Heart right ventricle (tissue), 16 donors: Measurements from ENCODE around the gene DCBLD2. TPM values are rescaled to one million over a fixed set of nuclear protein-coding genes. Genes with fewer than 3 reads are reported as not detected.
A peak's percentile ranks its signal among the peaks of the same experiment; 100 is the strongest.

ENCODE experiments used
- ATAC-seq, 8 donors: fragments of 200-7000 bp; cut with Tn5 transposase; one replicate each; pipeline ENCODE4 v1.9.1; 2020; ENCODE audit warnings: mild to moderate bottlenecking in 8 of 8, moderate library complexity in 8 of 8, moderate number of reproducible peaks in 1 of 8
- DNase-seq, 2 donors: peaks; one replicate each; pipeline ENCODE4 v3.0.0-alpha.2; 2020
- H3K27ac ChIP-seq, 10 donors: fragments of 200-600 bp; sonication (generic) in 2 of 10; one replicate each; pipeline versions ENCODE4 v1.5.0 to v1.8.0; 2020 to 2022; ENCODE audit warnings: mild to moderate bottlenecking in 3 of 10
- H3K27me3 ChIP-seq, 7 donors: fragments of 200-600 bp; one replicate each; pipeline ENCODE4 v1.8.0; 2021 to 2022; ENCODE audit warnings: mild to moderate bottlenecking in 2 of 7
- H3K36me3 ChIP-seq, 9 donors: fragments of 200-600 bp; sonication (generic) in 1 of 9; one replicate each; pipeline versions ENCODE4 v1.5.0 to v1.8.0; 2020 to 2022; ENCODE audit warnings: mild to moderate bottlenecking in 2 of 9
- H3K4me1 ChIP-seq, 9 donors: fragments of 200-600 bp; sonication (generic) in 1 of 9; one replicate each; pipeline versions ENCODE4 v1.5.0 to v1.8.0; 2020 to 2022; ENCODE audit warnings: mild to moderate bottlenecking in 4 of 9
- H3K4me3 ChIP-seq, 10 donors: fragments of 200-600 bp; sonication (generic) in 2 of 10; one replicate each; pipeline versions ENCODE4 v1.5.0 to v1.8.0; 2020 to 2022; ENCODE audit warnings: mild to moderate bottlenecking in 7 of 10, moderate library complexity in 2 of 10
- H3K9me3 ChIP-seq, 11 donors: fragments of 200-600 bp in 10 of 11; sonication (generic) in 2 of 11; one replicate each; pipeline versions ENCODE4 v1.5.0 to v1.8.0; 2013 to 2022; ENCODE audit warnings: mild to moderate bottlenecking in 2 of 11, control low read depth in 1 of 11, moderate library complexity in 1 of 11
- WGBS, 2 donors: extraction: QIAGEN DNeasy Blood & Tissue Kit; methylation state at CpG; one replicate each; pipeline ENCODE4 v1.1.7; 2013; ENCODE audit warnings: inconsistent platforms in 1 of 2; 5-methylcytosine and 5-hydroxymethylcytosine counted together
- intact Hi-C, 10 donors: fragments of 100-400 bp; cut with DNase I; formaldehyde crosslinking; loops; one replicate each; pipeline versions ENCODE4 v1.11.1 to v1.14.2; 2022
- polyA plus RNA-seq, 2 donors: library from polyadenylated mRNA; stranded (reverse); fragments of 200-250 nt; gene quantifications; one replicate each; pipeline ENCODE4 v1.2.3, GENCODE V29; 2013
- total RNA-seq, 10 donors: library from RNA; stranded (reverse); fragmentation: NEBNext Ultra II Directional in 3 of 10; extraction: Animal tissue kit (Norgen Biotek cat#: 25700) in 3 of 10; gene quantifications; one replicate each; pipeline versions ENCODE4 v1.2.1 to v1.2.4, GENCODE V29; 2021 to 2023
- TF ChIP-seq, protein P1 (sequence below), 9 donors: fragments of 200-600 bp; sonication (generic) in 2 of 9; IDR thresholded peaks; one replicate each; pipeline versions ENCODE4 v1.5.0 to v1.8.0; 2021 to 2022; ENCODE audit warnings: antibody characterized with exemption in 9 of 9, mild to moderate bottlenecking in 5 of 9, moderate library complexity in 1 of 9
- donor health status: Arrhythmogenic right ventricular cardiomyopathy.
- donor health status: ischemic (EF 13 %, LVEDD 7.1; RV severe dilation, severe dysfunction).
- donor health status: healthy with polysubstance abuse.
- donor health status: DM: no; HTN: yes; CAD: no.
- donor health status: DM: no; HTN: no; CAD: no.
- donor health status: ischemic (EF 25% LVEDD 6.9; RV normal size, moderate dysfunction).
- donor health status: ischemic (EF 25% LVEDD 5.7; RV mildly dilated, moderate dysfunction).
- donor health status: healthy.
- donor health status: DM: yes; HTN: yes; CAD: no.
- donor health status: Ischemic cardiomyopathy.
- donor health status: ischemic (EF 35%, LVEDD 5.7; RV mildly dilated, moderate dysfunction).
- donor health status: nonischemic (EF 11% LVEDD 7.7; RV severe dilation, severe dysfunction).
- donor health status: DM: yes; HTN: yes; CAD: no.
- donor health status: PGD.
- donor health status: ischemic (EF 29% LVEDD 5.4; RV normal size, mild dysfunction).
- donor health status: nonischemic (EF 23%, LVEDD 6.1; RV moderate dilation, normal function).

The DCBLD2 gene
- total and polyA plus RNA-seq, 12 donors = 11.9 to 97.4 (median 40.5) TPM

DNA sequence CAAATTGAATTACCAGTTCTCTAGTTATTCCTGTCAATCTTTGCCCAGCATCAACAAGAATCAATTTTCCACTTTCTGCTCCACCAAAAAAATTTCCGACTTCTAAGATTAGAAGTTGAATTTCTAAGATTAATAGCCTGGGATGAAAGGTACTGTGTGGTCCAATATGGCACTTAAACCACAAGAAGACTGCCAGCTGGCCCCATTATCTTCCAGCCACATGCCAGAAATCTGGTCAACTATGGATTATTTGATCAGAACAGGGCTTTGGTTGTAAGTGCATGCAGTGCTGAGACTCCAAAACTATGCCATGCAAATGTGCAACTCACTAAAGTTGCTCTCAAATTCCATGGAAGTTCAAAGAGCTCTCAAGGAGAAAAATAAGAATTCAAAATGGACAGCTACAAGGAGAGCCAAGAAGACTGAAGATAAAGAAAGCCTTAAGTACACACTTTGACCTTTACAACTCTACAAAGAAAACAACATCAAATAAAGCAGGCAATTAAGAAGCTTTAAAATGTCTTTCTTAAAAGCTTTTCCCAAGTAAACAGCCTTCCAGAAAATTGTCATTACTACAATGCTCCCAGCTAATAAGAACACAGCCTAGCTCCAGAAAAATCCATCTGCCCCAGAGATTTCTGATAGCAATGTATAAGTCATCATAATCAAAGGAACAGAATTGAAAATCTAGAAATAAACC, 74.1 kb downstream of the DCBLD2 start:
- no peak for ATAC-seq
- WGBS, 2 donors = 53 to 58% methylated on average over 1 of the region's 1 CpG
- no peak overlapping the region for H3K4me3 ChIP-seq
- no peak for DNase-seq
- peaks cover 0 to 26% (median 5%) of the 10 kb centered on the region in 11 donors for H3K9me3 ChIP-seq
- peaks cover 0 to 25% (median 0%) of the 10 kb centered on the region in 9 donors for H3K4me1 ChIP-seq
- intact Hi-C loops = loop anchor here in 3 of 10 donors (10.0 kb wide), 3 partner anchors 77 to 927 kb away; partner anchors contain the start of gene DCBLD2 (in 1 of the 3)
- no peaks in the 10 kb centered on the region for H3K27me3 ChIP-seq
- TF ChIP-seq, protein P1, sequence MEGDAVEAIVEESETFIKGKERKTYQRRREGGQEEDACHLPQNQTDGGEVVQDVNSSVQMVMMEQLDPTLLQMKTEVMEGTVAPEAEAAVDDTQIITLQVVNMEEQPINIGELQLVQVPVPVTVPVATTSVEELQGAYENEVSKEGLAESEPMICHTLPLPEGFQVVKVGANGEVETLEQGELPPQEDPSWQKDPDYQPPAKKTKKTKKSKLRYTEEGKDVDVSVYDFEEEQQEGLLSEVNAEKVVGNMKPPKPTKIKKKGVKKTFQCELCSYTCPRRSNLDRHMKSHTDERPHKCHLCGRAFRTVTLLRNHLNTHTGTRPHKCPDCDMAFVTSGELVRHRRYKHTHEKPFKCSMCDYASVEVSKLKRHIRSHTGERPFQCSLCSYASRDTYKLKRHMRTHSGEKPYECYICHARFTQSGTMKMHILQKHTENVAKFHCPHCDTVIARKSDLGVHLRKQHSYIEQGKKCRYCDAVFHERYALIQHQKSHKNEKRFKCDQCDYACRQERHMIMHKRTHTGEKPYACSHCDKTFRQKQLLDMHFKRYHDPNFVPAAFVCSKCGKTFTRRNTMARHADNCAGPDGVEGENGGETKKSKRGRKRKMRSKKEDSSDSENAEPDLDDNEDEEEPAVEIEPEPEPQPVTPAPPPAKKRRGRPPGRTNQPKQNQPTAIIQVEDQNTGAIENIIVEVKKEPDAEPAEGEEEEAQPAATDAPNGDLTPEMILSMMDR (IDR thresholded peaks at IDR 0.05) = no peak
- H3K27ac ChIP-seq = no peak overlapping the region
- H3K36me3 ChIP-seq = peaks cover 0 to 3% (median 0%) of the 10 kb centered on the region in 9 donors

DNA sequence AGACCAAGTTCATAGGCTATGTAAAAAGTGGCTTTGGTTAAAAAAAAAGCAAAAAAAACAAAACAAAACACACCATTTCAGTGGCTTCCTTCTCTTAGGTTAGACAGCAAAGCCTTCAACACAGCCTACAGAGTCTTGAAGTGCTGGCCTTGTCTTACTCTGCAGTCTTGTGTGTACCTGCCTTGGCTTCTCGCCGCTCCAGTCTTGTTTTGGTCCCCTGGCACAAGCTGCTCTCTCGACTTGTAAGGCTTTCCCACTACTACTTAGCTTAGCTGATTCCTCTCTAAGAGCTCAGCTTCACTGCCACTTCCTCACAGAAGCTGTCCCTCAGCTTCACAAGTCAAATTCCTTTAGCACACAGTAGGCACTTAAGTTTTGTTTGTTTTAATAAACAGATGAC, 75.4 kb downstream of the DCBLD2 start:
- H3K4me1 ChIP-seq = peaks cover 0 to 25% (median 0%) of the 10 kb centered on the region in 9 donors
- no peak overlapping the region for H3K27ac ChIP-seq
- TF ChIP-seq, protein P1 (IDR thresholded peaks at IDR 0.05) = no peak
- intact Hi-C loops = loop anchor here in 3 of 10 donors (10.0 kb wide), 3 partner anchors 79 to 929 kb away; partner anchors contain the start of gene DCBLD2 (in 1 of the 3)
- H3K4me3 ChIP-seq = no peak overlapping the region
- DNase-seq (no peak), ATAC-seq (no peak)
- WGBS, 2 donors = 74 to 81% methylated on average over 3 of the region's 3 CpGs
- H3K27me3 ChIP-seq = no peaks in the 10 kb centered on the region
- peaks cover 0 to 15% (median 0%) of the 10 kb centered on the region in 9 donors for H3K36me3 ChIP-seq
- peaks cover 0 to 25% (median 5%) of the 10 kb centered on the region in 11 donors for H3K9me3 ChIP-seq

DNA sequence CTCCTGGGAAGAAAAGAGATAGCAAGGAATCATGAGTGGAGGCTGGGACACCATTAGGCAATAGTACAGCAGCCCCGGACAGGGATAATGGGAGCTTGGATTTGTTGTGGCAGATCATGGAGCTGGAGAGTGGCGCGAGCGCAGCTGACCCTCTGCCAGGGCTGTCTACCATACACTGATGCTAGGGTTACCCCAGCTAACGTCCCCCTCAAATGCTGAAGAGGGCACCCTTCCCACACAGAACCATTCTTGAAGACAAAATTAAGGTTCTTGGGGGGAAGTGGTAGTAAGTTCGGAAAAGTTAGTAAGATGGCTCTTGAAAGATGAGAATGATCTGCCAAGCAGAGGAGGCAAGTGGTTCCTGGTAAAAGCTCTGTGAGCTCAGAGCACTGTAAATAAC, 77.2 kb downstream of the DCBLD2 start:
- WGBS, 2 donors = 96 to 97% methylated on average over 6 of the region's 6 CpGs
- intact Hi-C loops = loop anchor here in 4 of 10 donors (2.0 to 10.0 kb wide), 4 partner anchors 81 to 931 kb away; partner anchors contain the start of gene DCBLD2 (in 1 of the 4)
- Histone ChIP-seq H3K36me3 (peaks cover 0 to 34% (median 0%) of the 10 kb centered on the region in 9 donors), H3K27me3 (no peaks in the 10 kb centered on the region), H3K27ac (no peak overlapping the region), H3K9me3 (peaks cover 0 to 10% (median under 1%) of the 10 kb centered on the region in 11 donors), H3K4me3 (no peak overlapping the region), H3K4me1 (peaks cover 0 to 25% (median 0%) of the 10 kb centered on the region in 9 donors)
- DNase-seq (no peak), ATAC-seq (peak in 1 of 8 donors; percentile 45)
- TF ChIP-seq, protein P1 (IDR thresholded peaks at IDR 0.05) = peak in 2 of 9 donors; percentile 8 to 10

DNA sequence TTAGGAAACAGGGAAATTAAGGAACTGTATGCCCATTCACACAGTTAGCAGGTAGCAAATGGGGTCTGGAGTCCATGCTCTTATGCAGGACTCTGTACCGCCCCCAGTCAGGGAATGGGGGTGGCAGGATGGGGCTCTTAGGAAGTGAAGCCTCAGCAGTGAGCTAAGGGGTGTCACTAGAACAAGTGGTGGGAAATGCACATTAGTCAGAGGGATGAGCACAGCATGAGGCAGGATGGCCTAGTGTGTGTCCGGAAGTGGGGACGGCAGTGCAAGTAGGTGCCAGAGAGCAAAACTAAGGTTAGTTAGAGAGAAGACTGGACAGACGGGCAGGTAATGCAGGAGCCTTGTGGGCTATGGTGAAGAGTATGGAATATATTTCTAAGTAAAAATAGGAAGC, 77.7 kb downstream of the DCBLD2 start:
- Histone ChIP-seq H3K4me3 (no peak overlapping the region), H3K4me1 (peaks cover 0 to 25% (median 0%) of the 10 kb centered on the region in 9 donors), H3K9me3 (peaks cover 0 to 6% (median 0%) of the 10 kb centered on the region in 11 donors), H3K27ac (no peak overlapping the region), H3K27me3 (no peaks in the 10 kb centered on the region), H3K36me3 (peaks cover 0 to 39% (median 1%) of the 10 kb centered on the region in 9 donors)
- DNase-seq (no peak), ATAC-seq (peak in 1 of 8 donors; percentile 37)
- WGBS, 2 donors = 95 to 96% methylated on average over 4 of the region's 4 CpGs
- intact Hi-C loops = loop anchor here in 4 of 10 donors (2.0 to 10.0 kb wide), 4 partner anchors 81 to 931 kb away; partner anchors contain the start of gene DCBLD2 (in 1 of the 4)
- TF ChIP-seq, protein P1 (IDR thresholded peaks at IDR 0.05) = no peak
